ENCODE measurements around the gene SPTAN1. TPM values are rescaled to one million over a fixed set of nuclear protein-coding genes. Genes with fewer than 3 reads are reported as not detected.
A peak's percentile ranks its signal among the peaks of the same experiment; 100 is the strongest.

The SPTAN1 gene
- total and polyA plus RNA-seq, 4 experiments from 2014 or later, result 14.0 to 595 (median 394) TPM

DNA sequence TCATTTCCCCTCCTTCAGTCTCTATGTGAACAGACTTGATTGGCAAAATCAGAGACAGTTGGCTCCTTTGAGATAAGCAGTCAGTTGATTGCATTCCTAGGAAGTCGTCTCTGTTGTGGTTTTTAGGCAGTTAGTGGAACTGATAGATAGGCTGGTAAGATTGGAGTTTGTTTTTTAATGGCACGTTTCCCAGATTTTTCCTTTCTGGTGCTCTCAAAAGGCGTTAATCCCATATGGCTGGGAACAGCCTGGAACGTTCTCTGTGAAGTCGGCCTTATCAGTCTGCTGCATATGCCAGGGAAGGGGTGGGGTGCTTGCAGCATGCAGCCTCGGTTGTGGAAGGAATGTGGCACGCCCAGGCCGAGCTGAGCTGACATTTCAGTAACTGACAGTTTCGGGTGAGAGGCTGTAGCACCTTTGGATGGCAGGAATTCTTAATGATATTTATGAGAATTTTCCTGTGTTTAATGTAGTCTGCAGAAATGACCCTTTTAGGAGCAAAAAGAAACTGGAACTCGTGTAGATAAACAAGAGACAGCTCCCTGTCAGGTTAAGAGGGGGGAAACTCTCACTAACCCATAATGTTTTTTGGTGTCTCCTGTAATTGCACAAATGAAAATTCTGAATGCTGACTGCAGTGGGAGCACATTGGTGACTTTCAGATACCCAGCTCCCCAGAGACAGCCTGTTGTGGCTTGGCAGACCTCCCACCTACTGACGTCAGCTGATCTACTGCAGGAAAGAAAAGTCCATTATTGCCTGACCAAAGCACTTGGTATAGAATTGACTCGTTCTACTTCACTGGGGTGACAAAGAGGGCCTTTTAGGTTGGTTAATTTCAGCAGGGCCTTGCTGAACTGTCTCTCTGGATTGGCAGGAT lies 6.3 kb downstream of the SPTAN1 start:
- Mint-ChIP-seq H3K27ac (peak overlapping the region; percentile 70 to 93 (median 81)), H3K36me3 (peaks cover 8 to 21% of the 10 kb centered on the region in 2 donors), H3K4me1 (peaks cover 11 to 31% (median 27%) of the 10 kb centered on the region in 4 donors), H3K9me3 (no peaks in the 10 kb centered on the region), H3K4me3 (peak overlapping the region; percentile 26 to 80 (median 63)), H3K27me3 (no peaks in the 10 kb centered on the region)
- peak overlapping the region in 1 of 2 donors; percentile 7 for H3K4me3 ChIP-seq (ENCODE audit: low read length in 2 of 2)
- no peaks in the 10 kb centered on the region for H3K27me3 ChIP-seq (ENCODE audit: insufficient read depth, low read length)
- CTCF ChIA-PET (ENCODE audit: partially characterized antibody), result interaction anchor here (1.0 kb wide), 1 partner anchor 8 kb away, joined by 3 read pairs; no protein-coding TSS in a partner anchor
- DNase-seq, result peak in 3 of 5 donors; percentile 34 to 71 (median 39)
- H3K4me1 ChIP-seq (ENCODE audit: insufficient read depth, low read length), result peaks cover 68% of the 10 kb centered on the region
- peaks cover 5% of the 10 kb centered on the region for H3K36me3 ChIP-seq (ENCODE audit: insufficient read depth, low read length)
- intact Hi-C loops (cut with micrococcal nuclease), result loop anchor here (5.0 kb wide), 1 partner anchor 324 kb away; the partner anchor contains the start of genes KYAT1 and LRRC8A
- no peaks in the 10 kb centered on the region for H3K9me3 ChIP-seq (ENCODE audit: control insufficient read depth in 1 of 2, low read length in 2 of 2)
- POLR2A ChIA-PET (ENCODE audit: partially characterized antibody), result interaction anchor here (0.8 to 1.9 kb wide), 4 partner anchors 17 to 333 kb away, joined by 3 to 6 read pairs (median 4); partner anchors contain the start of gene ODF2
- peak overlapping the region; percentile 19 for H3K27ac ChIP-seq (ENCODE audit: low read depth, low read length)

DNA sequence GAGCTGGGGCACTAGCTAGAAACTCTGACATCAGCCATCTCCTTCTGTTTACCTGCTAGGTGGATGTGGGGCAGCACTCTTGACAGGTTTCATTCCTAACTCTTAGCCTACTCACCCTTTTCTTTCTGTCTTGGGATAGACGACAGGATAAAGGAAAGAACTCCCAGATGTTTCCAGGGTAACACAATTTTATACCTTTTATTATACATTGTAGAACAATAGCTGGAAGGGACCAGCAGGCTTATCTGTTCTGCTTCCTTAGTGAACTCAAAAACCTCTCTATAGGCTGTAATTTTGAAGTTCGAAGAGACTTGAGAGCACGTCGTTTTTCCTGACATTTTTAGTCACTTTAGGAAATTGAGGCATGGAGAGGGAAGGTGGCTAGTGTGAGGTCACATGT lies 13.2 kb downstream of the SPTAN1 start:
- POLR2A ChIA-PET (ENCODE audit: partially characterized antibody), result interaction anchor here (1.3 to 2.4 kb wide), 2 partner anchors 9 to 13 kb away, joined by 9 to 20 read pairs; partner anchors contain the start of gene SPTAN1
- Mint-ChIP-seq H3K36me3 (peaks cover 45 to 50% of the 10 kb centered on the region in 2 donors), H3K27me3 (no peaks in the 10 kb centered on the region), H3K4me3 (peak overlapping the region in 1 of 8 donors; percentile 15), H3K9me3 (peaks cover 0 to 2% (median 0%) of the 10 kb centered on the region in 8 donors), H3K27ac (peak overlapping the region in 4 of 7 donors; percentile 28 to 75 (median 53)), H3K4me1 (peaks cover 21 to 55% (median 29%) of the 10 kb centered on the region in 4 donors)
- no peak overlapping the region for H3K27ac ChIP-seq (ENCODE audit: low read depth, low read length)
- no peak overlapping the region for H3K4me3 ChIP-seq (ENCODE audit: low read length in 2 of 2)
- CTCF ChIA-PET (ENCODE audit: partially characterized antibody), result no interaction called here
- peaks cover 41% of the 10 kb centered on the region for H3K36me3 ChIP-seq (ENCODE audit: insufficient read depth, low read length)
- H3K9me3 ChIP-seq (ENCODE audit: control insufficient read depth in 1 of 2, low read length in 2 of 2), result no peaks in the 10 kb centered on the region
- peaks cover 11% of the 10 kb centered on the region for H3K4me1 ChIP-seq (ENCODE audit: insufficient read depth, low read length)
- H3K27me3 ChIP-seq (ENCODE audit: insufficient read depth, low read length), result no peaks in the 10 kb centered on the region
- intact Hi-C loops (cut with micrococcal nuclease), result no loop called here
- DNase-seq, result no peak

DNA sequence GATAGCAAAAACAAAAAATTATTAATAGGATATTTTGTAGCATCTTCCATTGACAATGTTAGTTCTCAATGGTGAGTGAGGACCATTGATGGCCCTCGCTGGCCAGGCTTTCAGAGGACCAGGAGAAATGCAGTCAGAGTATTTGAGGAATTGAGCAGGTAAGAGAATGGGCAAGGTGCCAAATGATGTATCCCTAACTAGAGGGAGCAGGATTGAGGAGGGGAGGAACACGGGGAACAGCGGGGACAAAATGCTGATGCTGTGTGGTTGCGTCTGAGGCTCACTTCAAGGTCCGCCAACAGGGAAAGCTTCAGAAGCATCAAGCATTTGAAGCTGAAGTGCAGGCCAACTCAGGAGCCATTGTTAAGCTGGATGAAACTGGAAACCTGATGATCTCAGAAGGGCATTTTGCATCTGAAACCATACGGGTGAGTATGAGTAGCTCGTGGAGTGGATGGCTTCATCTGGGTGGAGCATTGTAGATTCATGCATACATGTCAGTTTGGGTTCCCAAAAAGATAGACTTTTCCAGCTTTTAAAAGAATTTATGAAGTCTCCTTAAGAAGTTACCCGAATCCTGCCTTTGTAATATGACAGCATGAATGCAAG lies 16.2 kb downstream of the SPTAN1 start:
- H3K9me3 Mint-ChIP-seq, result peaks cover 0 to 2% (median 0%) of the 10 kb centered on the region in 8 donors
- H3K4me1 ChIP-seq (ENCODE audit: insufficient read depth, low read length), result peaks cover 4% of the 10 kb centered on the region
- H3K27ac ChIP-seq (ENCODE audit: low read depth, low read length), result no peak overlapping the region
- no peak overlapping the region for H3K4me3 Mint-ChIP-seq
- H3K36me3 Mint-ChIP-seq, result peaks cover 48 to 62% of the 10 kb centered on the region in 2 donors
- intact Hi-C loops (cut with micrococcal nuclease), result no loop called here
- DNase-seq, result no peak
- H3K27me3 Mint-ChIP-seq, result no peaks in the 10 kb centered on the region
- peak overlapping the region in 3 of 7 donors; percentile 14 to 86 (median 53) for H3K27ac Mint-ChIP-seq
- ChIA-PET CTCF (ENCODE audit: partially characterized antibody) (no interaction called here), POLR2A (ENCODE audit: partially characterized antibody) (interaction anchor here (1.9 to 3.4 kb wide), 2 partner anchors 13 to 17 kb away, joined by 8 to 22 read pairs; partner anchors contain the start of gene SPTAN1)
- H3K4me3 ChIP-seq (ENCODE audit: low read length in 2 of 2), result no peak overlapping the region
- H3K36me3 ChIP-seq (ENCODE audit: insufficient read depth, low read length), result peaks cover 49% of the 10 kb centered on the region
- H3K27me3 ChIP-seq (ENCODE audit: insufficient read depth, low read length), result no peaks in the 10 kb centered on the region
- H3K4me1 Mint-ChIP-seq, result peaks cover 23 to 51% (median 28%) of the 10 kb centered on the region in 4 donors
- H3K9me3 ChIP-seq (ENCODE audit: control insufficient read depth in 1 of 2, low read length in 2 of 2), result no peaks in the 10 kb centered on the region

DNA sequence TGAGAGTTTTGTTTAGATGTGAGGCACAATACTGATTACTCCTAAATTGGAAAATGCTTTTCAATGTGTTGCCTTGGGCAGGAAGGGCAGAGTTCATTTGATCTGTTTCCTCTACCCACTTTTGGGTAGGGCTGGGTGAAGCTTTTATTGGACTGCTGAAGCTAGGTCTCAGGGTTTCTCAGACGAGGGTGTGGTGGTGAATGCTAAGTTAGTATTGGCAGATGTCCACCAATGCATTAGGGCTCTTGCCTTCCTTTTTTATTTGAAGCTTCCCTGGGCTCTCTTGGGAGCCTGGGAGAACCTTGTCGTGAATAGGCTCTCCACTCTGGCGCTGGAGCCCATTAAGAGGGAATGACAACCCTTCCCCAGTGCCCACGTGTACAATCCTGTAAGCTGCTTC lies 23.1 kb downstream of the SPTAN1 start:
- Mint-ChIP-seq H3K27ac (peak overlapping the region in 5 of 7 donors; percentile 48 to 78 (median 65)), H3K36me3 (peaks cover 65 to 80% of the 10 kb centered on the region in 2 donors), H3K4me1 (peaks cover 10 to 18% (median 16%) of the 10 kb centered on the region in 4 donors), H3K4me3 (no peak overlapping the region), H3K9me3 (no peaks in the 10 kb centered on the region), H3K27me3 (no peaks in the 10 kb centered on the region)
- no peaks in the 10 kb centered on the region for H3K9me3 ChIP-seq (ENCODE audit: control insufficient read depth in 1 of 2, low read length in 2 of 2)
- ChIA-PET POLR2A (ENCODE audit: partially characterized antibody) (interaction anchor here (1.0 to 3.5 kb wide), 3 partner anchors 16 to 70 kb away, joined by 4 to 17 read pairs (median 6); partner anchors contain the start of genes GLE1 and SPTAN1), CTCF (ENCODE audit: partially characterized antibody) (interaction anchor here (1.3 kb wide), 1 partner anchor 22 kb away, joined by 3 read pairs; no protein-coding TSS in a partner anchor)
- no peak for DNase-seq
- H3K4me1 ChIP-seq (ENCODE audit: insufficient read depth, low read length), result peaks cover 8% of the 10 kb centered on the region
- intact Hi-C loops (cut with micrococcal nuclease), result no loop called here
- H3K27me3 ChIP-seq (ENCODE audit: insufficient read depth, low read length), result no peaks in the 10 kb centered on the region
- H3K36me3 ChIP-seq (ENCODE audit: insufficient read depth, low read length), result peaks cover 71% of the 10 kb centered on the region
- H3K4me3 ChIP-seq (ENCODE audit: low read length in 2 of 2), result no peak overlapping the region
- H3K27ac ChIP-seq (ENCODE audit: low read depth, low read length), result no peak overlapping the region

DNA sequence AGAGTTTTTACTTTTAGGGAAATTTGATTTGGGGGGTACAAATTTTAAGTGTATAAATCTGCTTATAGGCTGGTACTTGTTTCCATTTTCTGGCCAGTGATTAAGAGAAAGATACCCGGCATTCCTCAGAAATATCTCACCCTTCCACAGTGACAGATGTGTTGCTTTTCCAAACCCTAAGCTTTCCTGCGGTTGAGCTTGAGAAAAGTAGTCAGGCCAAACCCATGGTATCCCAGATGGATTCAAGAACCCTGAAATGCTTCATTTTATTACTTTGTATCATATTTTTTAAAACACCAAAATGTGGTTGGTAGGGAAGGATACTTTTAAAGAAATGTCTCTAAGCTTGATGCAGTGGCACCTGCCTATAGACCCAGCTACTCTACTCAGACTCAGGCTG lies 23.5 kb downstream of the SPTAN1 start:
- no peaks in the 10 kb centered on the region for H3K27me3 Mint-ChIP-seq
- ChIA-PET POLR2A (ENCODE audit: partially characterized antibody) (interaction anchor here (1.7 to 3.5 kb wide), 2 partner anchors 16 to 22 kb away, joined by 6 to 17 read pairs; partner anchors contain the start of gene SPTAN1), CTCF (ENCODE audit: partially characterized antibody) (interaction anchor here (1.3 kb wide), 1 partner anchor 22 kb away, joined by 3 read pairs; no protein-coding TSS in a partner anchor)
- Histone ChIP-seq H3K27me3 (ENCODE audit: insufficient read depth, low read length) (no peaks in the 10 kb centered on the region), H3K4me3 (ENCODE audit: low read length in 2 of 2) (no peak overlapping the region), H3K9me3 (ENCODE audit: control insufficient read depth in 1 of 2, low read length in 2 of 2) (no peaks in the 10 kb centered on the region), H3K36me3 (ENCODE audit: insufficient read depth, low read length) (peaks cover 76% of the 10 kb centered on the region), H3K27ac (ENCODE audit: low read depth, low read length) (no peak overlapping the region), H3K4me1 (ENCODE audit: insufficient read depth, low read length) (peaks cover 8% of the 10 kb centered on the region)
- H3K4me3 Mint-ChIP-seq, result no peak overlapping the region
- no peak for DNase-seq
- intact Hi-C loops (cut with micrococcal nuclease), result no loop called here
- H3K9me3 Mint-ChIP-seq, result no peaks in the 10 kb centered on the region
- H3K27ac Mint-ChIP-seq, result peak overlapping the region in 4 of 7 donors; percentile 17 to 78 (median 42)
- H3K36me3 Mint-ChIP-seq, result peaks cover 69 to 82% of the 10 kb centered on the region in 2 donors
- H3K4me1 Mint-ChIP-seq, result peaks cover 10 to 18% (median 16%) of the 10 kb centered on the region in 4 donors

DNA sequence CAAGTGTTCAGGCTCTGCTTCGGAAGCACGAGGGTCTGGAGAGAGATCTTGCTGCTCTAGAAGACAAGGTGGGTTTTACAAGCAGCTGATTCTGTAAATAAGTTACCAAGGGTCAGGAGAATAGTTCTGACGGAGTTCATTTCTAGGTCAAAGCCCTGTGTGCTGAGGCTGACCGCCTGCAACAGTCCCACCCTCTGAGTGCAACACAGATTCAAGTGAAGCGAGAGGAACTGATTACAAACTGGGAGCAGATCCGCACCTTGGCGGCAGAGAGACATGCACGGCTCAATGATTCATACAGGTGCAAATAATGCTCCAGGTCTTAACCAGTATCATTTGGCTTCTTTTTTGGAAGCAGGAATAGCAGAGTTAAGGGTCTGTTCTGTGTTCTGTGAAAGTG lies 24.8 kb downstream of the SPTAN1 start:
- Histone ChIP-seq H3K27me3 (ENCODE audit: insufficient read depth, low read length) (no peaks in the 10 kb centered on the region), H3K4me1 (ENCODE audit: insufficient read depth, low read length) (peaks cover 8% of the 10 kb centered on the region), H3K36me3 (ENCODE audit: insufficient read depth, low read length) (peaks cover 88% of the 10 kb centered on the region), H3K4me3 (ENCODE audit: low read length in 2 of 2) (no peak overlapping the region), H3K27ac (ENCODE audit: low read depth, low read length) (no peak overlapping the region), H3K9me3 (ENCODE audit: control insufficient read depth in 1 of 2, low read length in 2 of 2) (no peaks in the 10 kb centered on the region)
- peaks cover 7 to 16% (median 14%) of the 10 kb centered on the region in 4 donors for H3K4me1 Mint-ChIP-seq
- CTCF ChIA-PET (ENCODE audit: partially characterized antibody), result no interaction called here
- no peaks in the 10 kb centered on the region for H3K27me3 Mint-ChIP-seq
- POLR2A ChIA-PET (ENCODE audit: partially characterized antibody), result no interaction called here
- intact Hi-C loops (cut with micrococcal nuclease), result no loop called here
- peak overlapping the region in 2 of 7 donors; percentile 13 to 53 for H3K27ac Mint-ChIP-seq
- no peaks in the 10 kb centered on the region for H3K9me3 Mint-ChIP-seq
- peaks cover 74 to 90% of the 10 kb centered on the region in 2 donors for H3K36me3 Mint-ChIP-seq
- H3K4me3 Mint-ChIP-seq, result no peak overlapping the region
- DNase-seq, result no peak

Data from CD4-positive, alpha-beta memory T cell (primary cell).